Stimulated activated naive CD8-positive, alpha-beta T cell treated with anti-CD3 and anti-CD28 coated beads, Interleukin-15, amount 100 ng/mL, for 72 hours (primary cell): ENCODE data around the gene HAP1.
"Not testable (repeated sequence)": the region's sequence is repeated elsewhere in the genome, so short reads cannot be mapped to it uniquely, and the experiment has no call there.

Experiments
- ATAC-seq: fragments of 150-1000 bp; cut with Tn5 transposase; 2 replicates; pipeline ENCODE4 v1.10.0; 2021; ENCODE audit warnings: mild to moderate bottlenecking, moderate library complexity
- DNase-seq, 2 donors: peaks; one replicate each; pipeline ENCODE4 v3.0.0; 2021 to 2022
- H3K27ac Mint-ChIP-seq, 2 donors: one replicate each; pipeline ENCODE4 v1.8.0; 2022; ENCODE audit warnings: mild to moderate bottlenecking in 2 of 2, mixed read lengths in 2 of 2, moderate library complexity in 2 of 2
- H3K27me3 Mint-ChIP-seq: one replicate; pipeline ENCODE4 v1.8.0; 2022; ENCODE audit warnings: mixed read lengths
- H3K4me1 Mint-ChIP-seq: one replicate; pipeline ENCODE4 v1.8.0; 2022; ENCODE audit warnings: mild to moderate bottlenecking, mixed read lengths
- H3K4me3 Mint-ChIP-seq, 2 donors: one replicate each; pipeline ENCODE4 v1.8.0; 2022; ENCODE audit warnings: mild to moderate bottlenecking in 2 of 2, mixed read lengths in 2 of 2, moderate library complexity in 1 of 2
- H3K9me3 Mint-ChIP-seq, 2 donors: one replicate each; pipeline ENCODE4 v1.8.0; 2022; ENCODE audit warnings: mixed read lengths in 2 of 2

The HAP1 gene

DNA sequence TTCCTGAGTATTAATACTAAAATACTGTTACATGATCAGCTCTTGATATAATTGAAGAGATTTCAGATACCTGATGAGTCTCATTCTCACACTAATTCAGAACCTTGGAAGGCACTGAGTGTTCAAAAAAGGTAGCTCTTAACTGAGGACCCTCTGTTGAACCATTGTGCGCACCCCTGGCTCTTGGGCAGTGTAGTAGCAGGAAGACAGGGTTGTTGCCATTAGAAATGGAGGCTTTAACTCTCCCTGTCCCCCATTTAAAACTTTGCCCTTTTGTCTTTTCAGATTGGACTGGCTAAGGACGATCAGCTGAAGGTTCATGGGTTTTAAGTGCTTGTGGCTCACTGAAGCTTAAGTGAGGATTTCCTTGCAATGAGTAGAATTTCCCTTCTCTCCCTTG, 43.9 kb downstream of the HAP1 start:
- no peaks in the 10 kb centered on the region for H3K27me3 Mint-ChIP-seq
- peak overlapping the region; percentile 100 for H3K27ac Mint-ChIP-seq
- DNase-seq: no peak
- H3K4me1 Mint-ChIP-seq: peaks cover 67% of the 10 kb centered on the region
- H3K4me3 Mint-ChIP-seq: peak overlapping the region; percentile 98 to 100
- no peak for ATAC-seq
- H3K9me3 Mint-ChIP-seq: no peaks in the 10 kb centered on the region

DNA sequence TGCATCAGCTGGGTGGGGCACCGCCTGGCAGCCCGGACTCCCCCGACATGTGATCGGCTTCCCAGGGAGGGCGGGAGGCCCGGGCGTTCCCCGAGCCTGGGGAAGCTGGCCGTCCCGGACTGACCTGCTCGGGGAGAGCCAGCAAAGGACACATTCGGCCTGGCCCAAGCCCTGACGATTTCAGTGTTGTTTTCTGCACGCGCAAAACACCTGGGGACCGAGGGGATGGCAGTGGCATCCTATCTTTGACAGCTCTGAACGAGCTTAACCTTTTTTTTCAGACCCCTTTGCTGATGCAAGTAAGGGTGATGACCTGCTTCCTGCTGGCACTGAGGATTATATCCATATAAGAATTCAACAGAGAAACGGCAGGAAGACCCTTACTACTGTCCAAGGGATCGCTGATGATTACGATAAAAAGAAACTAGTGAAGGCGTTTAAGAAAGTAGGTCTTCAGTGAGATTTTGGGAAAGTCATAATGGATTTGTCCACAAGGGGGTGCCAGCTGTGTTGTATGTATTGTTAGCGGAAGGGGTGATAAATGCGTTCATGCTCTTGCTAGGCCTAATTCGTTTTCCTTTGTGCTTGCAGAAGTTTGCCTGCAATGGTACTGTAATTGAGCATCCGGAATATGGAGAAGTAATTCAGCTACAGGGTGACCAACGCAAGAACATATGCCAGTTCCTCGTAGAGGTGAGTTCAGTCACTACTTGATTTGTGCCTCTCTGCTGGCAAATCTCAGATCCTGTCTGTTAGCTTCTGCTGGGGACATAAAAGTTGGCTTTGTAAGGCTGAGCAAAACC, 44.7 kb downstream of the HAP1 start:
- peak overlapping the region; percentile 100 for H3K27ac Mint-ChIP-seq
- H3K27me3 Mint-ChIP-seq: no peaks in the 10 kb centered on the region
- H3K4me3 Mint-ChIP-seq: peak overlapping the region; percentile 98 to 100
- peak; percentile 16 for ATAC-seq
- H3K9me3 Mint-ChIP-seq: no peaks in the 10 kb centered on the region
- DNase-seq: peak; percentile 69 to 73
- H3K4me1 Mint-ChIP-seq: peaks cover 62% of the 10 kb centered on the region

DNA sequence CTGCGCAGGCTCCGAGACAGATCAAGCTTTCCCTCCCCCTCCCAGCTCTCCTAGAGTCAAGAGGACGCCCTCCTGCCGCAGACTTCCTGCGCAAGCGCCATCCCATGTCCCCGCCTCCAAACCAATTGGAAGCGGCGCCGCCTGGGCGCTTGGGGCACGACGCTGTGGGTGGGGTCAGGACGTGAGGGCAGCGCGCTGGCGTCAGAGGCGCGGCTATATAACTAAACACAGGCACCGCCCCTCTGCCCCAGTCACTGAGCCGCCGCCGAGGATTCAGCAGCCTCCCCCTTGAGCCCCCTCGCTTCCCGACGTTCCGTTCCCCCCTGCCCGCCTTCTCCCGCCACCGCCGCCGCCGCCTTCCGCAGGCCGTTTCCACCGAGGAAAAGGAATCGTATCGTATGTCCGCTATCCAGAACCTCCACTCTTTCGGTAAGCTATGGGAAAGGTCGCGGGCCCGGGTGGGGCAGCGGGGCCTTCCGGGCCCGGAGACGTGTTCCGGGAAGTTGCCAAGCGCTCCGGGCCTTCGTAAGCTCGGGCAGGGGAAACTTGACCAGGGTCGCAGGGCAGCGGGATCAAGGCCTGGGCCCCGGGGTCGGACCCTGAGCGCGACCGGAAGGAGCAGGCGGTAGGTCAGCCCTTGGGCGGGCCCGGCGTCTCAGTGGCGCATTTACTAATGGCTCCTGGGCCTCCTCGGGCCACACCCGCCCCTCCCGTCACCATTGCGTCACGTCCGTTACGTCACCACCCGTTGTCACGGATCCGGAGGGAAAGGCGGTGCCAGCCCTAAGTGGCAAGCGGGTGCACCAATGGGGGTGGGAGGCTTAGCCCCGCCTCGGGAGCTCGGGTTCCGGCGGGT, 45.6 kb downstream of the HAP1 start, which contains the start of gene EIF1:
Gene EIF1, plus strand, starts transcription at position 245 of the 856 bp plus-strand sequence. Its CDS starts 154 bp downstream, at position 399.
- peaks cover 65% of the 10 kb centered on the region for H3K4me1 Mint-ChIP-seq
- H3K27ac Mint-ChIP-seq: peak within 1 kb of the TSS; percentile 100
- peak within 1 kb of the TSS; percentile 98 to 100 for H3K4me3 Mint-ChIP-seq
- peak; percentile 100 for DNase-seq
- no peaks in the 10 kb centered on the region for H3K9me3 Mint-ChIP-seq
- ATAC-seq: peak; percentile 78
- no peaks in the 10 kb centered on the region for H3K27me3 Mint-ChIP-seq

DNA sequence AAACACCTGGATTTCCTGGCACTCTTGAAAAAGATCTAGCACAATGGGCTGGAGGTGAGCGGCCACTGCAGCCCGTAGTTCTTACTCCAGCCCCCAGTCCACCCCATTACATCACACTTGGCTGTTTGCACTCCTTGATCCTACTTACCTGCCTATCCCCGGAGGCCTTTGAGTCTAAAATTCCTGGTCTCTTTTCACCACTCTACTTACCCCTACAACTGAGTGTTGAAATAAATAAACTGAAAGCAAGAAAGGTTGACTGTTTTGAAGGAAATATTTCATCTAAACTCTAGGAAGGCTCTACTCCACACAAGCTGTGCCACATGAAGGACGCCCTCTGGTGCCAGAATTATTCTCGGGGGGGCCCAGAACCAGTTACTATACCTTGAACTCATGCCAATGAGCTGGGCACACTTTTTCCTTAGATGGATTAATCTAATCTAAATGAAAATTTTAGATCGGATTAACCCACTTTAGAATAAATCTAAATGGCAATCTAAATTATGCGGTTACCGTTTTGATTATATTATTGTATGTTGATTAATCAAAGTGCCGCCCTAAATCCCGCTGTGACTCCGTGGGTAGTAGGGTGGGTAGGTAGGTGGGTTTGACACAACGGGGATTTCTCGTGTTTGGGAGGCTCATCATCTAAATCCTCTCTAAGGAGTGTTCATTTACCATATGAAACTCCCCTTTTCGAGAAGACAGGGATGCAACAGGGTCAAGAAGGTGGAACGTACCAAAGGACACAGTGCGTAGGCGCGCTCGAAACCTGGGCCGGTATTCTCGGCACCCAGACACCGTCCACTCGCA, 46.4 kb downstream of the HAP1 start:
- Mint-ChIP-seq H3K4me3 (peak overlapping the region; percentile 98 to 100), H3K4me1 (peaks cover 62% of the 10 kb centered on the region), H3K27me3 (no peaks in the 10 kb centered on the region), H3K9me3 (no peaks in the 10 kb centered on the region), H3K27ac (peak overlapping the region; percentile 100)
- ATAC-seq (peak; percentile 34), DNase-seq (peak; percentile 45 to 63)

DNA sequence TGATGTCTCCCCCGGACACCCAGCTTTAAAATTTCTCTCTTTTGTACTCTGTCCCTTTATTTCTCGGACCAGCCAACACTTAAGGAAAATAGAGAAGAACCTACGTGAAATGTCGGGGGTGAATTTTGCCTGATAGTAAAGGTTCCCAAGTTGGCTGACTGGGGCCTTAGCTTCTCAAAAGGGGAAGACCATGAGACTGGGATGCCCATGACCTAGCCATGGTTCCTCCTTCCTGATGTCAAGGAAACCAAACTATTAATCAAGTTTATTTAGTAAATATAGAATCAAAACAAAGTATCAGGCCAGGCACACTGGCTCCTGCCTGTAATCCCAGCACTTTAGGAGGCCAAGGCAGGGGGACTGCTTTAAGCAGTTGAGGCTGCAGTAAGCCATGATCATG, 48.2 kb downstream of the HAP1 start:
- Mint-ChIP-seq H3K4me1 (peaks cover 65% of the 10 kb centered on the region), H3K27me3 (no peaks in the 10 kb centered on the region), H3K4me3 (no peak overlapping the region), H3K27ac (no peak overlapping the region), H3K9me3 (no peaks in the 10 kb centered on the region)
- DNase-seq (no peak), ATAC-seq (no peak)

DNA sequence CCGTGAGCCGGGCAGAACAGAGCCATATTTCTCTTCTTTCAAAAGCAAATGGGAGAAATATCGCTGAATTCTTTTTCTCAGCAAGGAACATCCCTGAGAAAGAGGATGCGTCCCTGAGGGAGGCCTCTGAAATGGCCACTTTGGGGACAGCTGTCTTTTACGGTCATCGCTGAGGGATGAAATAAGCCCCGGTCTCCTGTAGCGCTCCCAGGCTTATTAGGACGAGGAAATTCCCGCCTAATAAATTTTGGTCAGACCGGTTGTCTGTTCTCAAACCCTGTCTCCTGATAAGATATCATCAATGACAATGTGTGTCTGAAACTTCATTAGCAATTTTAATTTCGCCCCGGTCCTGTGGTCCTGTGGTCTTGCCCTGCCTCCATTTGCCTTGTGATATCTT, 48.7 kb downstream of the HAP1 start:
- ATAC-seq: not testable (repeated sequence)

DNA sequence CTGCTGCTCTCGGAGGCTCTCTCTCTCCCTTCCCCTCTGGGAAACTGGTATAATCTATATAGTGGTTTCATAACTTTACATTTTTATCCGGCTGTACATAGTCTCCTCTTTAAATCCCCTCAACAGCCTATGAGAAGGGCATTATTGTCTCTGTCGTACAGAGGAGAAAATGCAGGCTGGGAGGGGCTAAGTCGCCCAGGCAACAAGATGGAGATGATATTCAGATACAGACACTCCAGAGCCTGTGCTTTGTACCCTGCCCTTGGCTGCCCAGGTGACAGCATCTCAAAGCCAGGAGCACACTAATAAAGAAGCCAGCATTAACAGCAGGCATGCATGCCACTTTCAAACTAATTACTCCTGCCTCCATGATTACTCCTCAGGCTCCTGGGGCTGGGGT, 50.4 kb downstream of the HAP1 start:
- DNase-seq: no peak
- Mint-ChIP-seq H3K4me1 (peaks cover 59% of the 10 kb centered on the region), H3K9me3 (no peaks in the 10 kb centered on the region), H3K4me3 (no peak overlapping the region), H3K27ac (no peak overlapping the region), H3K27me3 (no peaks in the 10 kb centered on the region)
- no peak for ATAC-seq

More for the DNA sequence above, 48.7 kb downstream of the HAP1 start:
- H3K27me3 Mint-ChIP-seq, H3K4me3 Mint-ChIP-seq, H3K9me3 Mint-ChIP-seq, DNase-seq, H3K27ac Mint-ChIP-seq: not testable (repeated sequence)
- H3K4me1 Mint-ChIP-seq: peaks cover 60% of the 10 kb centered on the region

DNA sequence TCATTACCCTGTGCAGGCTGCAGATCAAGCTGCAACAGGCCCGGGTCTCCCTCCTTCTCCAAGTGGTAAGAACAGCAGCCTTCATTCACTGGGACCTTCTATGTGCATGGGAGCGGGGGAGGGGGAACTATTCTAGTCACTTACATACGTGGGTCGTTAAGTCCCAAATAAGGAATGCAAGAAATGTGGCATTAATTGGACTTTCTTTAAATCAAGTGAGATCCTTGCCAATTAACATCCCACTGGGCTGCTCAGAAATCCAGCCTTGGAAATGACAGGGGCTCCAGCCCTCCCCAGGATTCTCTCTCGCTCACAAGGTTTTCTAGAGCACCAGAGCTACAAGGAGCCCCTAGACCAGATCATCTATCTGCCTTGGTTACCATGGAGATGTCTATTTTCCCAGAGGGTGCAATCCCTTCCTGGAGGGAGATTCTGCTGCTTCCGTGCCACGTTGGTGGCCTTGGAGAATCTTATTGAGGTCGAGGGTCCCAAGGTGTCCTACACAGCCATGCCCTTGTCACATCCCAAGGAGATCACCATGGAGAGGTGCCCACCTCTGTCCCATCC, 50.9 kb downstream of the HAP1 start:
- H3K4me1 Mint-ChIP-seq: peaks cover 59% of the 10 kb centered on the region
- ATAC-seq: no peak
- no peak for DNase-seq
- H3K4me3 Mint-ChIP-seq: no peak overlapping the region
- no peaks in the 10 kb centered on the region for H3K27me3 Mint-ChIP-seq
- peaks cover 0 to under 1% of the 10 kb centered on the region in 2 donors for H3K9me3 Mint-ChIP-seq
- no peak overlapping the region for H3K27ac Mint-ChIP-seq

DNA sequence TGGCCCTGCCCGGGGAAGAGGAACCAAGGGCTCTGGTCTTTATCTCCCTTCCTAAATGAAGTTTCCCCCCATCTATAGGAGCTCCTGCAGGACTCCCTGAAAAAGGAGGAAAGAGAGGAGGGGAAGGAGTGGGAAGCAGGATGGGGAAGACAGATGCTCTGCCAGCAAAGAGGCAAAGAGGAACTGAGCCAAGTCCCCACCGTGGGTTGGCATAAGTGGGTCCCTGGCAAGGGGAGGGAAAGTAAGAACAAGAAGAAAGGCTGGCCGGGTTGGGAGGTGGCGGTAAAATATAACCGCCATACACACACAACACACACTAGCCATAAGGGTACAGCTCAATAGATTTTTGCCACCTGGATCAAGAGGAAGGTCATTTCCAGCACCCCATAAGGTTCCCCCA, 51.8 kb downstream of the HAP1 start:
- Mint-ChIP-seq H3K27me3 (no peaks in the 10 kb centered on the region), H3K4me1 (peaks cover 62% of the 10 kb centered on the region), H3K4me3 (no peak overlapping the region), H3K27ac (no peak overlapping the region), H3K9me3 (peaks cover 0 to 6% of the 10 kb centered on the region in 2 donors)
- no peak for DNase-seq
- no peak for ATAC-seq

DNA sequence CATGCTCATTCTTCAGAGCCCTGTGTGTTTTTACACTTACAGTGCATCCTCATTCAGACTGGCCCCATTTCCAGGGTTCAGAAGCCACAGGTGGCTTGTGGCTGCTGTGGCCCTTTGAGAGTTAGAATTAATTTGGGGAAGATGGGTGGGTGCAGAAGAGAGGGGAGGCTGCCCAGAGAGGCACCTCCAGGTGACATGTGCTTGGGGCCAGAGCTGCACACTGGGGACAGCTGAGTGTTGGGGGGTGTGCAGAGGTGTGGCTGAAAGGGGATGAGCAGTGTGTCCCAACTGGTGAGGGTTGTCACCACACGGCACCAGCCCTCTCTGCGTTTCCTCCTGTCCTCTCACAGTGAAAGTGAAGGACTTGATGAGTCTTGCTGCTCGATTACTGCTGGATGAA, 52.7 kb downstream of the HAP1 start:
- peaks cover 62% of the 10 kb centered on the region for H3K4me1 Mint-ChIP-seq
- no peak overlapping the region for H3K4me3 Mint-ChIP-seq
- H3K9me3 Mint-ChIP-seq: peaks cover 1 to 6% of the 10 kb centered on the region in 2 donors
- no peak for DNase-seq
- ATAC-seq: no peak
- H3K27ac Mint-ChIP-seq: peak overlapping the region in 1 of 2 donors; percentile 15
- H3K27me3 Mint-ChIP-seq: no peaks in the 10 kb centered on the region

DNA sequence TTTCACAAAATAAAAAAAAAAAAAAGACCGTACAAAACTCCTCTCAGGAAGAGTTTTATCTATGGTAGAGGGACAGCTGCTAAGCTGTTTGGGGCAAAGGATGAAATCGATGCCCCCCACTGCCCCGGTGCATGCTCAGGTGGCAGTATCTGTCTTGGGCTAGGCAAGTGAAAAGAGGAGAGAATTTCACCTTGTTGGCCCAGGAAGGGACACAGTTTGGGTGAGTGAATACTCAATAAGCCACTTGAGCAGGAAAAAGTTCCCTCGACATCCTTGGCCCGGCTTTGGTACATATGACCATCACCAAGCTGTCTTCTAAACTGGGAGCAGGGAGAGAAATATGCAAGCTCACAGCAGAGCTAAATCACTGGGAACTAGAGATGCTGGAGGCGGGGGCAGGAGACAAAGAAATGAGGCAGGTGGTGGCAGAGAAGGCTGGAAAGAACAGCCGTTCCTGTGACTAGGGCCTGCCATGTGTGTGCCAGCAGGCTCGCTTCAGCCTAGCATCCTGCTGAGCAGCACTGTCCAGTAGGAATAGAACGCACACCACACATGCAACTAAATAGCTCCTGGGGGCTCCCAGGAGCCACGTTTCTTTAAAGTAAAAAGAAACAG, 53.9 kb downstream of the HAP1 start:
- DNase-seq: no peak
- Mint-ChIP-seq H3K9me3 (peaks cover 7 to 9% of the 10 kb centered on the region in 2 donors), H3K27me3 (no peaks in the 10 kb centered on the region), H3K4me1 (peaks cover 72% of the 10 kb centered on the region), H3K27ac (peak overlapping the region in 1 of 2 donors; percentile 82), H3K4me3 (no peak overlapping the region)
- ATAC-seq: no peak

DNA sequence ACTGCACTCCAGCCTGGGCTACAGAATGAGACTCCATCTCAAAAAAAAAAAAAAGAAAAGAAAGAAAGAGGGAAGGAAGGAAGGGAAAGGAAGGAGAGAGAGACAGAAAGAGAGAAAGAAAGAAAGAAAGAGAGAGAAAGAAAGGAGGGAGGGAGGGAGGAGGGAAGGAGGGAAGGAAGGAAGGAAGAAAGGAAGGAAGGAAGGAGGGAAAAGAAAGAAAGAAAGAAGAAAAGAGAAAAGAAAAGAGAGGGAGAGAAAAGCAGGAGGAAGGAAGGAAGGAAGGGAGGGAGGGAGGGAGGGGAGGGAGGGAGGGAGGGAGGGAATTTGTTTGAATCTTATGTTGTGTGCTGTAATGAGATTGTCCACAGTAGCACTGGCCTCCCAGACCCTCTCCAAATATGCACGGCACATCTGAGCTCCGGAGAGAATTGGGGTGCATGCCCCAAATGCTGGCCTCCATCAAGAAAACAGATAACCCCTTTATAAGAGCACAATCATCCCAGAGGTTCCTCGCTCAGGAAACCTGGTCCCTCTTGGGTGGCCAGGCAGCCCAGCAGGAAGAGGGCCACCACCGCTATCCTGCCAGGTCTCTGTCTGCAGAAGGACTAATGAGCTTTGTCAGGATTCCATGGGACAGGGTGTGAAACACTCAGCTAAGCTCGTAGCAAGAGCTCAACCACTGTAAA, 54.6 kb downstream of the HAP1 start:
- no peak for ATAC-seq
- DNase-seq: no peak
- H3K9me3 Mint-ChIP-seq: peaks cover 7 to 9% of the 10 kb centered on the region in 2 donors
- peak overlapping the region; percentile 94 to 95 for H3K27ac Mint-ChIP-seq
- H3K4me3 Mint-ChIP-seq: peak overlapping the region; percentile 79 to 83
- peaks cover 76% of the 10 kb centered on the region for H3K4me1 Mint-ChIP-seq
- H3K27me3 Mint-ChIP-seq: no peaks in the 10 kb centered on the region

DNA sequence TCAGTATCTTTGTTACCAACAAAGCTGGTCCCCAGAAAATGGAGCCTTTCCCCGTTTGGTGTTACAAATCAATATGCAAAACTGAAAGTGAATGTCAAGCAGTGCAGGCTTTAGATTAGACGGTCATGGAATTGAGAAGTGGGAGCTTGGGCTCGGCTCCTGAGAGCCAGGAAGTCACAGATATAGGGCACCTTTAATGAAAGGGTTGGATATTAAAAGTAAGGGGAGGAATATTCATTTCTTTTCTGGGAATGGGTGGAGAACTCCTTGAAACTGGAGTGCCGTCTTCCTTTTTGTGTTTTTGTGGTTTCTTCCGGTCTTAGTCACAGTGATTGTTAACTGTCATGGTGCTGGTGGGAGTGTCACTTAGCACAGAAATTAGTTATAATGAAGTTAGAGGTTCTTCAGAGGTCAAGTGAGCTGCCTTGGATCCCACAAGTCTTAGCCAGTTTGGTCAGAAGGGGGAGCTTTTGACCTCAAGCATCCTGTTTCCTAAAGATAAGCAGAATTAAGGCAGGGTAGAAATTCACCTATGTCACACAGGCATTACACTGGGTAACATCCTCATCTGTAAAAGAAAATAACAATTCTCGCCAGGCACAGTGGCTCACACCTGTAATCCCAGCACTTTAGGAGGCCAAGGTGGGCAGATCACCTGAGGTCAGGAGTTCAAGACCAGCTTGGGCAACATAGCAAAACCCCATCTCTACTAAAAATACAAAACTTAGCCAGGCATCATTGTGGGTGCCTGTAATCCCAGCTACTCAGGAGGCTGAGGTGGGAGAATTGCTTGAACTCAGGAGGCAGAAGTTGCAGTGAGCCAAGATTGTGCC, 55.3 kb downstream of the HAP1 start:
- H3K27ac Mint-ChIP-seq: peak overlapping the region; percentile 94 to 98
- ATAC-seq: peak; percentile 92
- H3K9me3 Mint-ChIP-seq: peaks cover 7 to 9% of the 10 kb centered on the region in 2 donors
- DNase-seq: peak; percentile 67 to 84
- H3K4me1 Mint-ChIP-seq: peaks cover 77% of the 10 kb centered on the region
- no peaks in the 10 kb centered on the region for H3K27me3 Mint-ChIP-seq
- H3K4me3 Mint-ChIP-seq: peak overlapping the region; percentile 79 to 83
